Karpas-422 (cell line): Measurements from ENCODE around the gene SECISBP2L. TPM values are rescaled to one million over a fixed set of nuclear protein-coding genes. Genes with fewer than 3 reads are reported as not detected.

ENCODE experiments used
- DNase-seq: peaks from one replicate; pipeline ENCODE4 v3.0.0-alpha.2; 2015
- H2AFZ ChIP-seq: fragments of 200-600 bp; sonication (generic); 2 replicates; pipeline ENCODE4 v1.6.1; 2014; ENCODE audit warnings: antibody characterized with exemption, low read length, mixed read lengths
- H3K27ac ChIP-seq: fragments of 200-600 bp; sonication (generic); 2 replicates; pipeline ENCODE4 v1.5.1; 2014; ENCODE audit warnings: mild to moderate bottlenecking, low read length, moderate library complexity
- H3K27me3 ChIP-seq: fragments of 200-600 bp; sonication (generic); 2 replicates; pipeline ENCODE4 v1.6.1; 2014; ENCODE audit warnings: low read length, mixed read lengths
- H3K36me3 ChIP-seq: fragments of 200-600 bp; sonication (generic); 2 replicates; pipeline ENCODE4 v1.6.1; 2014; ENCODE audit warnings: low read length, mixed read lengths; ENCODE audit not compliant: insufficient read depth
- H3K4me1 ChIP-seq: fragments of 200-600 bp; sonication (generic); 2 replicates; pipeline ENCODE4 v1.6.1; 2014; ENCODE audit warnings: mild to moderate bottlenecking, low read length, mixed read lengths
- H3K4me2 ChIP-seq: fragments of 200-600 bp; sonication (generic); 2 replicates; pipeline ENCODE4 v1.6.1; 2014; ENCODE audit warnings: low read length, low read depth, mild to moderate bottlenecking; ENCODE audit not compliant: poor library complexity, severe bottlenecking
- H3K4me3 ChIP-seq: fragments of 200-600 bp; sonication (generic); 2 replicates; pipeline ENCODE4 v1.5.1; 2014; ENCODE audit warnings: mild to moderate bottlenecking, antibody characterized with exemption, low read length, mixed read lengths
- H3K79me2 ChIP-seq: fragments of 200-600 bp; sonication (generic); 2 replicates; pipeline ENCODE4 v1.6.1; 2014; ENCODE audit warnings: mild to moderate bottlenecking, low read length, mixed read lengths
- H3K9ac ChIP-seq: fragments of 200-600 bp; sonication (generic); 2 replicates; pipeline ENCODE4 v1.6.0; 2014; ENCODE audit warnings: low read length
- H3K9me2 ChIP-seq: fragments of 200-600 bp; sonication (generic), shearing (Covaris generic); replicated peaks from 2 replicates; pipeline ENCODE4 v1.6.0; 2014; ENCODE audit warnings: mild to moderate bottlenecking, low read length, moderate library complexity; ENCODE audit not compliant: insufficient read depth
- H3K9me3 ChIP-seq: fragments of 300-700, 200-600 bp; sonication (generic); 2 replicates; pipeline ENCODE4 v1.6.1; 2014; ENCODE audit warnings: low read length, mixed read lengths
- H4K20me1 ChIP-seq: fragments of 200-600 bp; sonication (generic); 2 replicates; pipeline ENCODE4 v1.6.1; 2014; ENCODE audit warnings: mild to moderate bottlenecking, antibody characterized with exemption, low read length, low read depth; ENCODE audit not compliant: insufficient read depth
- total RNA-seq: library from RNA; depleted of rRNA; stranded (reverse); fragments of >200 nt; shearing (Covaris generic); gene quantifications from 2 replicates; pipeline ENCODE4 v1.2.3, GENCODE V29; 2014; ENCODE audit warnings: low replicate concordance

Gene SECISBP2L
- total RNA-seq, 1 experiment from 2014 or later, result 28.7 TPM

DNA sequence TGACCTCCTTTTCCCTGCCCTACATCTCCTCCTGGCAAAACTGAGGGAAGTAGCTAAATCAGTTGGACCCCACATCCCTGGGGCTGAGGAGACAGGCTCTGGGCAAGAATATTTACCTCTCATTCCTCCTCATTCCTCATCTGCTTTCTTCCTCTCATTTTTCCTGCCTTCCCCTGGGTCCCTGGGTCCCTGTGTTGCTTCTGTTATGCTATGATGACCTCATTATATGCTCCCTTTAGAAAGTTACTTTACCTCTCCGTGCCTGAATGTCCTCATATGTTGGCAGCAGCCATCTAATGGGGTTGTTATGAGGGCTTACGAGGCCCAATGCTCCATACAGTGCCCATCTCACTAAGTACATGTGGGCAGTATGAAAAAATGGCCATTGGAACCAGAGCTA is 81.3 kb downstream of the SECISBP2L start:
- no peak overlapping the region for H3K9ac ChIP-seq
- H3K9me3 ChIP-seq, result no peaks in the 10 kb centered on the region
- H3K36me3 ChIP-seq, result no peaks in the 10 kb centered on the region
- H4K20me1 ChIP-seq, result no peaks in the 10 kb centered on the region
- no peaks in the 10 kb centered on the region for H3K27me3 ChIP-seq
- no peaks in the 10 kb centered on the region for H3K79me2 ChIP-seq
- no peak overlapping the region for H2AFZ ChIP-seq
- no peaks in the 10 kb centered on the region for H3K9me2 ChIP-seq
- H3K4me1 ChIP-seq, result peaks cover 34% of the 10 kb centered on the region
- DNase-seq, result no peak
- no peak overlapping the region for H3K4me3 ChIP-seq
- H3K27ac ChIP-seq, result no peak overlapping the region
- peak overlapping the region; percentile 50 for H3K4me2 ChIP-seq

DNA sequence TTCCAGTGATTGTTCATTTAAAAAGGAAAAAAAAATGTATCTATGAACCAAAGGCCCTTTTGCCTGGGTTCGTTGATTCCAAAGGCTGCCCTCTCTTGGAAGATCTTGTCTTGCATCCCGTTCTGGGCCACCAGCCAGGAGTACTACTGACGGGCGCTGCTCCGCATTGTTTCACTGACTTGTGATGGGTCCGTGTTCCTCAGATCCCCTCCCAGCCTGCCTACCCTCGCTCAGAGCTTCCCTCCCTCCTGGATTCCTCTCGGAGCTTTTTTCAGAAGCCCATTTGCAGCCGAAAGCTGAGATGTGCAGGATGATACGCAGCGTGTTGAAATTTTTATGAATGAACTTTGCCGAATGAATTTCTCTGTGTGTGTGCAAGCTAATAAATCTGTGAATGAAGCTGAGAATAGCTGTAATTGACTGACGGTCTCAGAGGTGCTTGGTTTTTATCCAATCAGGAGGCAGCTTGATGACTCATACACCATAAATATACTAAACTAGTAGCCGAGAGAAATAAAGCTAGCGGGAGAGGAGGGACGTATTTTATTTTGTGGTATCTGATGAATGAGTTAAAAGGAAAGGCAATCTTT is 82.6 kb downstream of the SECISBP2L start, which contains the start of gene SHC4:
SHC4 (minus strand) TSS at position 396 of the 590 bp plus-strand sequence. CDS start 904 bp downstream, outside the sequence.
- DNase-seq, result peak; percentile 64
- Histone ChIP-seq H3K27ac (no peak within 1 kb of the TSS), H3K9me3 (no peaks in the 10 kb centered on the region), H2AFZ (peak within 1 kb of the TSS; percentile 16; the same call in 1 of the 2 replicates), H3K36me3 (no peaks in the 10 kb centered on the region), H3K79me2 (no peaks in the 10 kb centered on the region), H4K20me1 (no peaks in the 10 kb centered on the region), H3K4me3 (peak within 1 kb of the TSS; percentile 31), H3K27me3 (no peaks in the 10 kb centered on the region), H3K4me2 (peak within 1 kb of the TSS; percentile 50), H3K9ac (peak within 1 kb of the TSS; percentile 10; the same call in 1 of the 2 replicates), H3K9me2 (no peaks in the 10 kb centered on the region), H3K4me1 (peaks cover 34% of the 10 kb centered on the region)

DNA sequence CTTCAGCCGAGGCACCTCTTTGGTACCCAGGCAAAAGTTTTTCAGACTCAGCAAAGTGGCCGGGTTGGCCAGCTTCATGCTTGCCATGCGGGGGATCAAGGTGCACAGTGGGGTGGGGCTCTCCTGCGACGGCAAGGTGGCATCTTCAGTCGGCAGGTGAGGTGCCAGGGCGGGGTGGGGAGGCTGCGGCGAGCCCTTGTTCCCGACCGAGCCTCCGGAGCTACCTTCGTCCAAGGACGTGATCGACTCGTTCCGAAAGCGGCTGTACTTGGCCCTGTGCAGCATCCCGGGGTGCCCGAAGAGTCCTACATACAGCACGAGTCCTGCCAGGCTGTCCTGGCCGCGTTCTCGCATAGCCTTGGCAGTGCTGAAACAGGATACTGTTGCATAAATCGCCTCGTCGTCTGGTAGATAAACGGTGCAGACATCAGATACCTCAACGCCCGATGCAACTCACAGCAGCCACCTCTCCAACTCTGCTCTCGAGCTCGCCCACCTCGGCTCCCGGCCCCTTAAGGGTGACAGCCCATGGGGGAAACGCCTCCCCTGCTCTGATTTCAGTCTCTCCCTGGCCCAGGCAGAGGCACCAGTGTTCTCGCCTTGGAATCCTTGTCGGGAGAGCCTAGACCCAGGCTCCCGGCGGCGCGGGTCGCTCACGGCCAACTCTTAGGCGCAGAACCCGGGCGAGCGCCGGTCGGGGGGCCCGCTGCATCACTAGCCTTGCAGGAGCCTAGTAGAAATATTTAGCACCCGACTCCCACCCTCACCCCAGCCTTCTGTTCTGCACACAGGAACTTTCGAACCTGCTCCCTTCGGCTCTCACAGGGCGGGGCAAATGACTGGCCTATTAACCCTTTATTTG is 83.4 kb downstream of the SECISBP2L start:
- no peaks in the 10 kb centered on the region for H3K36me3 ChIP-seq
- DNase-seq, result no peak
- H3K4me2 ChIP-seq, result no peak overlapping the region
- H2AFZ ChIP-seq, result no peak overlapping the region
- peaks cover 34% of the 10 kb centered on the region for H3K4me1 ChIP-seq
- no peak overlapping the region for H3K9ac ChIP-seq
- H3K9me2 ChIP-seq, result no peaks in the 10 kb centered on the region
- no peak overlapping the region for H3K27ac ChIP-seq
- H4K20me1 ChIP-seq, result no peaks in the 10 kb centered on the region
- no peaks in the 10 kb centered on the region for H3K9me3 ChIP-seq
- no peaks in the 10 kb centered on the region for H3K27me3 ChIP-seq
- no peaks in the 10 kb centered on the region for H3K79me2 ChIP-seq
- no peak overlapping the region for H3K4me3 ChIP-seq

DNA sequence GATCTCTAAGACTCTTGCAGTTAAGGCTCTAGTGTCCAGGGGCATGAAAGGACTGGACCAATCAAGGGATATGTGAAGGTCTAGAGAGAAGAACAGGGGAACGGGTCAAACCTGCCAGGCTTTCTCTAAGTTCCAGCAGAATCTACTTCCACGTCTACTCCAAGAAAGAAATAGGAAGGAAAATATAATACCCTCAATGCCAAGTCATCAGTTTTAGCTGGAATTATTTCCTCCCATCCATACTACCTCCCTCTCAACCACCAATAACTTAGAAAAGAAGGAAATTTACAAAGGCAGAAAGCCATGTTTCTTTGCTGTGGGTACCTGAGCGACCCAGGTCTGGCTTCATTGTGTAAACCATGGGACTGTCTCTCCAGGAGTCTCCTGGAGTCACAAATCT is 90.3 kb downstream of the SECISBP2L start:
- no peaks in the 10 kb centered on the region for H3K4me1 ChIP-seq
- no peaks in the 10 kb centered on the region for H3K27me3 ChIP-seq
- H3K4me2 ChIP-seq, result no peak overlapping the region
- no peak overlapping the region for H3K9ac ChIP-seq
- no peaks in the 10 kb centered on the region for H3K9me3 ChIP-seq
- H3K79me2 ChIP-seq, result no peaks in the 10 kb centered on the region
- no peaks in the 10 kb centered on the region for H3K36me3 ChIP-seq
- H3K27ac ChIP-seq, result no peak overlapping the region
- no peak for DNase-seq
- no peaks in the 10 kb centered on the region for H4K20me1 ChIP-seq
- no peak overlapping the region for H3K4me3 ChIP-seq
- H3K9me2 ChIP-seq, result no peaks in the 10 kb centered on the region
- no peak overlapping the region for H2AFZ ChIP-seq

DNA sequence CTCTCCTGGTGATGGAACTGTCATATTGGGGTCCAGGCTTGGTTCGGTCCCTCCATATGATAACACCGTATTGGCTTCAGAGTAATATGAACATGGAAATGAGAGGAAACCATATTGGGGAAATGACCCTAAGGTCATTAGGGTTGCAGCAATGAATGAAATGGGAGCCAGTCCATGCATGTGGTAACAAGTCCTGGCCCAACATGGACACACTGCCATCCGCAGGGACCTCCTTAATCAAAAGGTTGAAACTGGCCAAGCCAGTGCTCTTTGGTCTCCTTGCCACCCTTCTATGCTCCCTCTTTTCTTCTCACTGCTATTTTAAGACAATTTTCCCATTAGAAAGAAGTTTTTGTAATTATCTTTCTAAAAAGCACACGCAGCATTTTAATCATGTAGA is 90.9 kb downstream of the SECISBP2L start:
- Histone ChIP-seq H3K9ac (no peak overlapping the region), H3K4me2 (no peak overlapping the region), H3K27ac (no peak overlapping the region), H3K4me1 (no peaks in the 10 kb centered on the region), H2AFZ (no peak overlapping the region), H3K36me3 (no peaks in the 10 kb centered on the region), H3K4me3 (no peak overlapping the region), H4K20me1 (no peaks in the 10 kb centered on the region), H3K27me3 (no peaks in the 10 kb centered on the region), H3K9me3 (no peaks in the 10 kb centered on the region), H3K9me2 (no peaks in the 10 kb centered on the region), H3K79me2 (no peaks in the 10 kb centered on the region)
- no peak for DNase-seq

DNA sequence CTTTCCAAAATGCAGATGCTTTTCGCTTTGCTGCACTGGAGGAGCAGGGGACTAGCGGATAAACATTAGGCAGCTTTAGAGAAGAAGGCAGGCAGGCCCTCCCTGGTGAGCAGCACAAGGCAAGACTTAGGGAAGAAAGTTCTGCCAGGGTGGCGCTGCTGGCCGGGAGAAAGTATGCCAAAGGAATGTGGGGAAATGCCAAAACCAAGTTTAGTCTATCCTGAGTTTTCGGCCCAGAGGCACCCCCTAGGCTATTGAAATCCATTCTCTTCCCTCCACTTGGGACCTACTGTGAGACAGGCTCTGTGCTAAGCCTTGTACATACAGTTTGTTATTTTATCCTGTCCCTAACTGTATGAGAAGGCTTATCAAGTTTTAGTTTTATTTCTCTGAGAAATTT is 91.7 kb downstream of the SECISBP2L start:
- Histone ChIP-seq H3K27ac (no peak overlapping the region), H3K9me2 (no peaks in the 10 kb centered on the region), H3K36me3 (no peaks in the 10 kb centered on the region), H3K4me3 (no peak overlapping the region), H3K9me3 (no peaks in the 10 kb centered on the region), H3K9ac (no peak overlapping the region), H2AFZ (no peak overlapping the region), H4K20me1 (no peaks in the 10 kb centered on the region), H3K4me1 (no peaks in the 10 kb centered on the region), H3K79me2 (no peaks in the 10 kb centered on the region), H3K27me3 (no peaks in the 10 kb centered on the region), H3K4me2 (no peak overlapping the region)
- no peak for DNase-seq

DNA sequence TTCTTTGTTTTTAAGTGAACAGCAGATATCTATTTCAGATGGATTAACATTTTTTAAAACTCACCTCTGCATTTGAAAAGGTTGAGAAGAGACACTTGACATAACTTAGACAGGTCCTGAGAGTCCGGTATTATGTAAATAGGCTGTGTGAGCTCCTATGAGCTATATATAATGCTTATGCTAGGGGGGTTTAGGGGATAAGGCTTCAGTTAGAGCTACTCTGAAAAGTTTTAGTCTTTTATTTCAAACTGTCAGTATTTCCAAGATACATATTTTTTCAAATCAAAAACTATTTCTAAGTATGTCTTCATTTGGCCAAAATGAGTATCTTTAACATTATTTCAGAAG is 99.4 kb downstream of the SECISBP2L start:
- Histone ChIP-seq H3K9me3 (no peaks in the 10 kb centered on the region), H3K27me3 (no peaks in the 10 kb centered on the region), H3K79me2 (no peaks in the 10 kb centered on the region), H3K4me2 (no peak overlapping the region), H3K4me1 (no peaks in the 10 kb centered on the region), H3K4me3 (no peak overlapping the region), H3K9me2 (no peaks in the 10 kb centered on the region), H2AFZ (no peak overlapping the region), H3K9ac (no peak overlapping the region), H3K36me3 (no peaks in the 10 kb centered on the region), H3K27ac (no peak overlapping the region), H4K20me1 (no peaks in the 10 kb centered on the region)
- no peak for DNase-seq

DNA sequence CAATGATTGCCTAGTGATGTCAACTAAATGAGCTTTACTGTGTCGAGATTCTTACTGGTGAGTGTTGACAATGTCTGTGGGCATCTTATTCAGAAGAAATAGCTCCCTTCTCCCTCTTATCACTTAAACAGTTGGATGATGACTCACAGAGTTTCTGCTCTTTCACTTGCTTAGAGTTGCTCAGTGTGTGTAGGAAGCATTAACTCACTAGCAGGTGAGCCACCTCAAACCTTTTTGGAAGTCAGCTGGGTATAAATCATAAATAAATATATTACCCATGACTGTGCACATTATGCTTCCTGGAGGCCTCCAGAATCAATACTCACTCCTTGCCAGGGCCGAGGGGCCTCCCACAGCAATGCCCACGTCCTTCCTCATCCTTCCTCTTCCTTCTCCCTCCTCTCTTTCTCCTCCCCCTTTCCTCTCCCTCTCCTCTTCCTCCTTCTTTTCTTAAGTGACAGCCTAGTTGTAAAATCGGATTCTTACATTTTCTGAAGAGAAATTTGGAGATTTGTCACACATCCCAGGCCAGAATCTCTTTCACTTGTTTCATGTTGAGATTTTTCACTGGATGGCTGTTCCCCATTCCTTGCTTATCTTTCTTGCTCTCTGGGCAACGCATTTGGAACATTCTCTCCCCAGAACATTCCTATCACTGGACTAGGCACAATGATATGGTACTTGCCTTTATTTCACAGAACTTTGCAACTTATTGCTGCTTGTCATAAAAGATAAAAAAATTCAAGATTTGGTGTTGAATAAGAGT is 100.0 kb downstream of the SECISBP2L start:
- no peaks in the 10 kb centered on the region for H3K27me3 ChIP-seq
- H3K27ac ChIP-seq, result no peak overlapping the region
- DNase-seq, result no peak
- no peaks in the 10 kb centered on the region for H3K9me3 ChIP-seq
- no peak overlapping the region for H2AFZ ChIP-seq
- no peaks in the 10 kb centered on the region for H3K36me3 ChIP-seq
- no peaks in the 10 kb centered on the region for H3K9me2 ChIP-seq
- H3K4me1 ChIP-seq, result no peaks in the 10 kb centered on the region
- H3K4me3 ChIP-seq, result no peak overlapping the region
- no peak overlapping the region for H3K4me2 ChIP-seq
- no peak overlapping the region for H3K9ac ChIP-seq
- H3K79me2 ChIP-seq, result no peaks in the 10 kb centered on the region
- no peaks in the 10 kb centered on the region for H4K20me1 ChIP-seq
